ENCODE data around the gene OVAAL.

DNA sequence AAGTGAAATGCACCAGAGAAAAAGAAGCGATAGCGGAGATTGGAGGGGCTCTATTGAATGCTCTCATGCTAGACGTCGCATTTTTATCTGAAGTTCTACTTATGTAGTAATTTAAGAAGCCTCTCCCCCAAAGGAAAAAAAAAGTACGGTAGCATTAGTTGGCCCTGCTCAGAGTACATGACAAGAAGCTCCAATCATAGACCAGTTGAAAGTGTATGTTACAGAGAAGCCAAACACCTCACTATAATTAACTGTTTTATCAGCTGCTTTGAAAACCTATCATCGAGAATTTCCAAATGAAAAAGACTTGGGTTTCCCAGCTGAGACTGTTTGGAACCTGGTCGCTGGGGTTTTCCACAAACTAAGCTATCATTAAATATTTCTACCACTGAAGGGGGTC, 19.6 kb upstream of the OVAAL start:
- TF ChIP-seq, protein P1, sequence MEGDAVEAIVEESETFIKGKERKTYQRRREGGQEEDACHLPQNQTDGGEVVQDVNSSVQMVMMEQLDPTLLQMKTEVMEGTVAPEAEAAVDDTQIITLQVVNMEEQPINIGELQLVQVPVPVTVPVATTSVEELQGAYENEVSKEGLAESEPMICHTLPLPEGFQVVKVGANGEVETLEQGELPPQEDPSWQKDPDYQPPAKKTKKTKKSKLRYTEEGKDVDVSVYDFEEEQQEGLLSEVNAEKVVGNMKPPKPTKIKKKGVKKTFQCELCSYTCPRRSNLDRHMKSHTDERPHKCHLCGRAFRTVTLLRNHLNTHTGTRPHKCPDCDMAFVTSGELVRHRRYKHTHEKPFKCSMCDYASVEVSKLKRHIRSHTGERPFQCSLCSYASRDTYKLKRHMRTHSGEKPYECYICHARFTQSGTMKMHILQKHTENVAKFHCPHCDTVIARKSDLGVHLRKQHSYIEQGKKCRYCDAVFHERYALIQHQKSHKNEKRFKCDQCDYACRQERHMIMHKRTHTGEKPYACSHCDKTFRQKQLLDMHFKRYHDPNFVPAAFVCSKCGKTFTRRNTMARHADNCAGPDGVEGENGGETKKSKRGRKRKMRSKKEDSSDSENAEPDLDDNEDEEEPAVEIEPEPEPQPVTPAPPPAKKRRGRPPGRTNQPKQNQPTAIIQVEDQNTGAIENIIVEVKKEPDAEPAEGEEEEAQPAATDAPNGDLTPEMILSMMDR (IDR thresholded peaks at IDR 0.05; ENCODE audit: insufficient read depth, low read depth, low read length), result no peak
- no peak for TF ChIP-seq EZH2 (IDR thresholded peaks at IDR 0.05; ENCODE audit: insufficient read depth, low read length)

Data from astrocyte (in vitro differentiated cells and primary cell).